Naive thymus-derived CD4-positive, alpha-beta T cell (primary cell): ENCODE results near the gene SFMBT2. TPM values are rescaled to one million over a fixed set of nuclear protein-coding genes. Genes with fewer than 3 reads are reported as not detected.
"Not testable (repeated sequence)": the region's sequence is repeated elsewhere in the genome, so short reads cannot be mapped to it uniquely, and the experiment has no call there.

Experiments
- ATAC-seq: fragments of 150-1000 bp; cut with Tn5 transposase; 2 replicates; pipeline ENCODE4 v1.10.0; 2021; ENCODE audit warnings: mild to moderate bottlenecking, moderate library complexity
- CTCF ChIA-PET: fragments of 350-600 bp; sonication (Branson Sonifier 250); formaldehyde crosslinking; loops from one replicate; lab custom pipeline; 2021; ENCODE audit warnings: antibody characterized with exemption; lab: Charles Lee
- POLR2A ChIA-PET: fragments of 350-600 bp; sonication (Branson Sonifier 250); formaldehyde crosslinking; loops from one replicate; lab custom pipeline; 2021; ENCODE audit warnings: antibody characterized with exemption, inconsistent platforms; lab: Charles Lee
- DNase-seq, 9 donors: peaks; one replicate each; pipeline versions ENCODE4 v3.0.0 to v3.0.0-alpha.2; 2020 to 2022; ENCODE audit warnings: mixed read lengths in 1 of 9
- H3K27ac ChIP-seq: one replicate; pipeline ENCODE4 v1.7.0; 2013; ENCODE audit warnings: mild to moderate bottlenecking, low read depth, low read length, moderate library complexity
- H3K27me3 ChIP-seq, 2 donors: one replicate each; pipeline ENCODE4 v1.7.0; 2013; ENCODE audit warnings: low read length in 2 of 2, mild to moderate bottlenecking in 2 of 2, moderate library complexity in 2 of 2; ENCODE audit not compliant: control insufficient read depth in 2 of 2, insufficient read depth in 2 of 2
- H3K36me3 ChIP-seq, 3 experiments: 1 replicate in 2 of 3; 2 replicates in 1 of 3; pipeline ENCODE4 v1.7.0; 2013; ENCODE audit warnings: low read length in 3 of 3, mild to moderate bottlenecking in 3 of 3, moderate library complexity in 1 of 3; ENCODE audit not compliant: insufficient read depth in 3 of 3, control insufficient read depth in 2 of 3
- H3K4me1 ChIP-seq, 2 donors: one replicate each; pipeline ENCODE4 v1.7.0; 2013; ENCODE audit warnings: low read length in 2 of 2, mild to moderate bottlenecking in 2 of 2, moderate library complexity in 1 of 2; ENCODE audit not compliant: control insufficient read depth in 2 of 2, insufficient read depth in 2 of 2
- H3K4me3 ChIP-seq: 2 replicates; pipeline ENCODE4 v1.7.0; 2013; ENCODE audit warnings: mild to moderate bottlenecking, low read length
- H3K9me3 ChIP-seq, 3 experiments: 1 replicate in 2 of 3; 2 replicates in 1 of 3; pipeline ENCODE4 v1.7.0; 2013; ENCODE audit warnings: low read length in 3 of 3; ENCODE audit not compliant: control insufficient read depth in 2 of 3
- H3K27ac Mint-ChIP-seq, 9 donors: one replicate each; pipeline ENCODE4 v1.8.0; 2020 to 2022; ENCODE audit warnings: mixed read lengths in 9 of 9, mild to moderate bottlenecking in 8 of 9, moderate library complexity in 5 of 9, inconsistent platforms in 2 of 9
- H3K27me3 Mint-ChIP-seq, 5 donors: one replicate each; pipeline ENCODE4 v1.8.0; 2021 to 2022; ENCODE audit warnings: mixed read lengths in 5 of 5, mild to moderate bottlenecking in 1 of 5
- H3K36me3 Mint-ChIP-seq, 5 donors: one replicate each; pipeline ENCODE4 v1.8.0; 2020 to 2022; ENCODE audit warnings: mixed read lengths in 5 of 5, mild to moderate bottlenecking in 3 of 5, inconsistent platforms in 1 of 5
- H3K4me1 Mint-ChIP-seq, 7 donors: one replicate each; pipeline ENCODE4 v1.8.0; 2020 to 2022; ENCODE audit warnings: mixed read lengths in 7 of 7, mild to moderate bottlenecking in 3 of 7, inconsistent platforms in 1 of 7
- H3K4me3 Mint-ChIP-seq, 10 donors: one replicate each; pipeline ENCODE4 v1.8.0; 2020 to 2022; ENCODE audit warnings: mild to moderate bottlenecking in 10 of 10, mixed read lengths in 10 of 10, moderate library complexity in 6 of 10, inconsistent platforms in 2 of 10
- H3K9me3 Mint-ChIP-seq, 11 donors: one replicate each; pipeline ENCODE4 v1.8.0; 2020 to 2022; ENCODE audit warnings: mixed read lengths in 11 of 11, mild to moderate bottlenecking in 4 of 11, inconsistent platforms in 1 of 11, moderate library complexity in 1 of 11
- intact Hi-C, 2 donors: fragments of 100-400 bp; cut with micrococcal nuclease; formaldehyde crosslinking; loops; one replicate each; pipeline ENCODE4 v1.15.1; 2023
- polyA plus RNA-seq, 2 donors: library from polyadenylated mRNA; unstranded; fragments of 300-500 nt; fragmentation: Illumina TruSeq; gene quantifications; one replicate each; pipeline ENCODE4 v1.2.3, GENCODE V29; 2021
- total RNA-seq, 6 experiments: library from RNA in 5 of 6; stranded (reverse) in 5 of 6; gene quantifications; 1 replicate in 5 of 6; 2 replicates in 1 of 6; pipeline ENCODE4 v1.2.3 and lab custom pipeline; 2021 to 2026

The SFMBT2 gene
- total and polyA plus RNA-seq, 7 experiments from 2014 or later = 7.4 to 50.9 (median 39.2) TPM

DNA sequence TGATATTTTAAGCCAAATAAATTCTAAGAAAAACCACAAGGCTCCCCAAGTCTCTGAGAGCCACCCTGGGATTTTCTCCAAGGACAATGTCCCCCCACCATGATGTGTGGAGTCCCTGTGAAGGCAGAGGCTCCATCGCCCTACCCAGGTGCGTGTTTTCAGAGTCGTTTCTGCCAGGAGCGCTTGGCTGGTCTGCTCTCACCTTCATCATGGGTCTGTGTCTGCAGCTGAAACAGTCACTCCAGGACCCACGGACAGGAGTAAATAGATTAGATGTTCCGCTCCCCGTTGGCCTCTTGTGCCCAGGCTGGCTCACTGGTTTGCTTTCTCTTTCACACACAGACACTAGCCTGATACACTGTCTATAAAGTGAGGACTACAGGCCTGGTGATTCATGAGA lies 217.5 kb downstream of the SFMBT2 start:
- ATAC-seq (no peak), DNase-seq (no peak)
- Histone ChIP-seq H3K4me1 (peaks cover 24 to 80% of the 10 kb centered on the region in 2 donors), H3K9me3 (no peaks in the 10 kb centered on the region), H3K27me3 (no peaks in the 10 kb centered on the region), H3K27ac (peak overlapping the region; percentile 66), H3K4me3 (peak overlapping the region; percentile 29), H3K36me3 (peaks cover 0 to 27% (median 0%) of the 10 kb centered on the region in 3 experiments)
- H3K9me3 Mint-ChIP-seq = peaks cover 0 to 21% (median 4%) of the 10 kb centered on the region in 11 donors
- ChIA-PET CTCF (interaction anchor here (0.7 to 1.3 kb wide), 4 partner anchors 40 to 218 kb away, joined by 3 to 6 read pairs (median 3); no protein-coding TSS in a partner anchor), POLR2A (interaction anchor here (0.9 to 1.4 kb wide), 5 partner anchors 9 to 291 kb away, joined by 4 to 7 read pairs (median 4); no protein-coding TSS in a partner anchor)
- intact Hi-C loops = loop anchor here (1.0 to 10.0 kb wide), 12 partner anchors 8 to 281 kb away; partner anchors contain the start of gene SFMBT2 (in 1 of the 2)
- H3K4me1 Mint-ChIP-seq = peaks cover 46 to 88% (median 75%) of the 10 kb centered on the region in 7 donors
- H3K27ac Mint-ChIP-seq = peak overlapping the region; percentile 93 to 98 (median 97)
- no peaks in the 10 kb centered on the region for H3K27me3 Mint-ChIP-seq
- H3K4me3 Mint-ChIP-seq = peak overlapping the region; percentile 67 to 89 (median 87)
- peaks cover 28 to 77% (median 52%) of the 10 kb centered on the region in 5 donors for H3K36me3 Mint-ChIP-seq

DNA sequence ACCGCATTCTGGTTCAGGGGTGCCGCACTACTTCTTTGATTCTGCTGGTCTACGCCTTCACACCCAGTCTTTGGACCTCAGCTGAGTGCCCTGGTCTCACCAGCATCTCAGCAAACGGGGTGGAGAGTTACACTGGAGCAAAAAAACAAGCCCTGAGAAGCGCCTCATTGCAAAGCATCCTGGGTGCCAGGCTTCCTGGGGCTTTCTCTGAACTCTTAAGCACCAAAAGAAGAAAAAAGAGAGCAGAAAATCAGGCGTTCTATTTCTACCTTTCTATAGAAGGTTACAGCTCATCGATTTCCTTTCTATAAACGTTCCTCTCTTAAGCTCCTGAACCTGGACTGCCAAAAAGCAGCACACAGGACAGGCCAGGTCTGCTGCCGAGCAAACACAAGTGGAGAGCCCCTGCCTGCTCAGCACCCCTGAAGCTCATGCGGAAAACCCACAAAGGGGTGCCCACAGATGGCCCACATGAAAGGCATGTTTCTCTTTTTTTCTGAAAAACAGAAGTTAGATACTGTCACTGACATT lies 217.9 kb downstream of the SFMBT2 start:
- Mint-ChIP-seq H3K9me3 (peaks cover 0 to 21% (median 4%) of the 10 kb centered on the region in 11 donors), H3K4me3 (peak overlapping the region; percentile 67 to 89 (median 87)), H3K4me1 (peaks cover 46 to 88% (median 75%) of the 10 kb centered on the region in 7 donors), H3K36me3 (peaks cover 25 to 75% (median 50%) of the 10 kb centered on the region in 5 donors), H3K27me3 (no peaks in the 10 kb centered on the region), H3K27ac (peak overlapping the region; percentile 93 to 98 (median 97))
- ChIA-PET CTCF (interaction anchor here (0.6 to 1.3 kb wide), 5 partner anchors 39 to 1472 kb away, joined by 3 to 6 read pairs (median 3); no protein-coding TSS in a partner anchor), POLR2A (interaction anchor here (0.5 to 1.4 kb wide), 9 partner anchors 9 to 1070 kb away, joined by 3 to 7 read pairs (median 4); no protein-coding TSS in a partner anchor)
- intact Hi-C loops = loop anchor here (1.0 to 10.0 kb wide), 12 partner anchors 8 to 282 kb away; partner anchors contain the start of gene SFMBT2 (in 1 of the 2)
- Histone ChIP-seq H3K27ac (peak overlapping the region; percentile 66), H3K9me3 (no peaks in the 10 kb centered on the region), H3K27me3 (no peaks in the 10 kb centered on the region), H3K4me1 (peaks cover 24 to 80% of the 10 kb centered on the region in 2 donors), H3K4me3 (peak overlapping the region; percentile 29), H3K36me3 (peaks cover 0 to 24% (median 0%) of the 10 kb centered on the region in 3 experiments)
- ATAC-seq (peak; percentile 95), DNase-seq (peak; percentile 30 to 85 (median 80))

- DNase-seq (no peak), ATAC-seq (no peak)
- Histone ChIP-seq H3K36me3 (peaks cover 0 to 16% (median 0%) of the 10 kb centered on the region in 3 experiments), H3K27ac (peak overlapping the region; percentile 66), H3K4me1 (peaks cover 24 to 80% of the 10 kb centered on the region in 2 donors), H3K27me3 (no peaks in the 10 kb centered on the region), H3K4me3 (peak overlapping the region; percentile 29), H3K9me3 (no peaks in the 10 kb centered on the region)
- POLR2A ChIA-PET = interaction anchor here (0.5 to 1.4 kb wide), 5 partner anchors 25 to 297 kb away, joined by 3 to 5 read pairs (median 4); no protein-coding TSS in a partner anchor
- CTCF ChIA-PET = no interaction called here
- Mint-ChIP-seq H3K36me3 (peaks cover 19 to 71% (median 47%) of the 10 kb centered on the region in 5 donors), H3K9me3 (peaks cover 0 to 21% (median 4%) of the 10 kb centered on the region in 11 donors), H3K27me3 (no peaks in the 10 kb centered on the region), H3K27ac (peak overlapping the region; percentile 93 to 98 (median 97)), H3K4me3 (peak overlapping the region; percentile 67 to 89 (median 87)), H3K4me1 (peaks cover 46 to 92% (median 77%) of the 10 kb centered on the region in 7 donors)
- intact Hi-C loops = loop anchor here (2.0 to 10.0 kb wide), 7 partner anchors 17 to 283 kb away; no protein-coding TSS in a partner anchor
Observed at GRCh38 chr10:7192061-7192460, 218.8 kb downstream of the SFMBT2 start.

- H3K9me3 ChIP-seq, H3K27me3 Mint-ChIP-seq, DNase-seq, H3K36me3 ChIP-seq, POLR2A ChIA-PET, CTCF ChIA-PET, H3K4me3 ChIP-seq, ATAC-seq, H3K27me3 ChIP-seq: not testable (repeated sequence)
- Mint-ChIP-seq H3K4me3 (peak overlapping the region in 4 of 10 donors; percentile 36 to 89 (median 71)), H3K4me1 (peaks cover 40 to 92% (median 75%) of the 10 kb centered on the region in 7 donors), H3K9me3 (peaks cover 0 to 13% (median 4%) of the 10 kb centered on the region in 11 donors), H3K36me3 (peaks cover 14 to 68% (median 37%) of the 10 kb centered on the region in 5 donors), H3K27ac (peak overlapping the region; percentile 31 to 98 (median 96))
- Histone ChIP-seq H3K27ac (peak overlapping the region; percentile 66), H3K4me1 (peaks cover 24 to 70% of the 10 kb centered on the region in 2 donors)
- intact Hi-C loops = loop anchor here in 1 of 2 donors (5.0 to 10.0 kb wide), 2 partner anchors 33 to 284 kb away; no protein-coding TSS in a partner anchor
Observed at GRCh38 chr10:7190772-7191171, 220.1 kb downstream of the SFMBT2 start.

DNA sequence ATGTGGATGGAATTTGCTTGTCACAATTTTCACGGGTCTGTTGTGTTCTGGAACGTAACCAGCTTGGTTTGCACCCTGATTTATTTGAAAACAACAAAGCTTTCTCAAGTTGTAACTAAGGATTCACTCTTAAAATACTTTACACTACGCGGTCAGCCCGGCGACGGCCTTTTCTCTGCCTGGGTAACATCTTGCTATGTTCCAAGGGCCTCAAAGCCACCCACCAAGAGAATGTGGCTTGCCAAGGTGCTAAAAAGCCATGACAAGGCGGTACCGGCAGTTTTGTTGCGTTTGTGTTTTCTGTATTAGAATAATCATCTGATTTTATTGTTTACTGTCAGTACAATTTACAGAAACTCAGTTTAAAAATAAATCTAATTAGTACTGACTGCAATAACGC lies 220.9 kb downstream of the SFMBT2 start:
- Histone ChIP-seq H3K27ac (no peak overlapping the region), H3K36me3 (peaks cover 0 to under 1% (median 0%) of the 10 kb centered on the region in 3 experiments), H3K27me3 (no peaks in the 10 kb centered on the region), H3K4me1 (peaks cover 24 to 67% of the 10 kb centered on the region in 2 donors), H3K4me3 (no peak overlapping the region), H3K9me3 (no peaks in the 10 kb centered on the region)
- intact Hi-C loops = loop anchor here in 1 of 2 donors (5.0 to 10.0 kb wide), 3 partner anchors 33 to 752 kb away; no protein-coding TSS in a partner anchor
- DNase-seq (no peak), ATAC-seq (no peak)
- ChIA-PET CTCF (no interaction called here), POLR2A (no interaction called here)
- H3K27me3 Mint-ChIP-seq = no peaks in the 10 kb centered on the region
- H3K4me1 Mint-ChIP-seq = peaks cover 40 to 92% (median 75%) of the 10 kb centered on the region in 7 donors
- peaks cover 0 to 9% (median 3%) of the 10 kb centered on the region in 11 donors for H3K9me3 Mint-ChIP-seq
- peak overlapping the region in 7 of 9 donors; percentile 60 to 88 (median 75) for H3K27ac Mint-ChIP-seq
- peaks cover 6 to 66% (median 35%) of the 10 kb centered on the region in 5 donors for H3K36me3 Mint-ChIP-seq
- peak overlapping the region in 1 of 10 donors; percentile 47 for H3K4me3 Mint-ChIP-seq

DNA sequence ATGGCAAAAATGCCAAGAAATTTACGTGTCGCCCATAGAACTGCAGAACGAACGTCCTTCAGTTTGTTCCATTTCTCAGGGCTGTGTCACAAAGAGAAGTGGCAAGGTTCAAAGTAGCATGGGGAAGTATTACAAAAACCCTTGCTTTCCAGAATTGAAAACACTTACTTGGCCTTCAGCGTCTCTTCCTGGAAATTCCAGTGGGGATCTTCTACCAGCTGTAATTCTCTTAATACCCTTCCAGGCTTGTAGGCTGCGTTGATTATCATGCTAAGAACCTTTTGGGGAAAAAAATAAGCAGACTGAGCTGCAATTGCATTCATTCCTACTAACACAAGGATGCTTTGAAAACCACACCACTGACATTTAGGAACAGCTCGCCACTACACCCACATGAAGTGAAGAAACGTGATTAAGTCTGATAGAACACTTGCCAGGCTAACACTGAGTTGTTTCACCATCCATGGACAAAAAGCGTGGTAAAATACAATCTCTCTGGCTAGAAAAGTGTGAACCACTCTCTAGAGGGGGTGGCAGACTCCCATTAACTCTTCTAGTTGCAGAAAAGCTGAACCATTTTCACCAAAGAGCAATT lies 222.3 kb downstream of the SFMBT2 start:
- peaks cover 12 to 68% (median 45%) of the 10 kb centered on the region in 5 donors for H3K36me3 Mint-ChIP-seq
- Histone ChIP-seq H3K4me3 (no peak overlapping the region), H3K36me3 (no peaks in the 10 kb centered on the region), H3K4me1 (peaks cover 14 to 61% of the 10 kb centered on the region in 2 donors), H3K27me3 (no peaks in the 10 kb centered on the region), H3K9me3 (no peaks in the 10 kb centered on the region), H3K27ac (no peak overlapping the region)
- CTCF ChIA-PET = no interaction called here
- H3K27ac Mint-ChIP-seq = peak overlapping the region in 4 of 9 donors; percentile 10 to 75 (median 47)
- no peak overlapping the region for H3K4me3 Mint-ChIP-seq
- peaks cover 0 to 12% (median 2%) of the 10 kb centered on the region in 11 donors for H3K9me3 Mint-ChIP-seq
- no peak for DNase-seq
- no peaks in the 10 kb centered on the region for H3K27me3 Mint-ChIP-seq
- no peak for ATAC-seq
- intact Hi-C loops = loop anchor here in 1 of 2 donors (5.0 kb wide), 1 partner anchor 754 kb away; no protein-coding TSS in a partner anchor
- peaks cover 35 to 89% (median 67%) of the 10 kb centered on the region in 7 donors for H3K4me1 Mint-ChIP-seq
- POLR2A ChIA-PET = no interaction called here
